T-helper 1 cell treated with Interleukin-12 subunit alpha and Interleukin-12 subunit beta and Interleukin-4 antibody, amounts not matched to agents 30 μg/mL and 1 μg/mL, for 36 hours (primary cell): ENCODE data around the gene SHROOM3.

ENCODE experiments used
- H3K27ac Mint-ChIP-seq: one replicate; pipeline ENCODE4 v1.8.0; 2021; ENCODE audit warnings: mild to moderate bottlenecking, mixed read lengths
- H3K27me3 Mint-ChIP-seq: one replicate; pipeline ENCODE4 v1.8.0; 2021; ENCODE audit warnings: low read depth, mixed read lengths
- H3K36me3 Mint-ChIP-seq: one replicate; pipeline ENCODE4 v1.8.0; 2021; ENCODE audit warnings: low read depth, mixed read lengths
- H3K4me1 Mint-ChIP-seq: one replicate; pipeline ENCODE4 v1.8.0; 2021; ENCODE audit warnings: low read depth, mixed read lengths
- H3K4me3 Mint-ChIP-seq: one replicate; pipeline ENCODE4 v1.8.0; 2021; ENCODE audit warnings: mild to moderate bottlenecking, moderate library complexity, mixed read lengths
- H3K9me3 Mint-ChIP-seq: one replicate; pipeline ENCODE4 v1.8.0; 2021; ENCODE audit warnings: mixed read lengths

SHROOM3 gene

GRCh38 chr4:76699751-76700310 lies 264.8 kb downstream of the SHROOM3 start:
- peaks cover 8% of the 10 kb centered on the region for H3K4me1 Mint-ChIP-seq

GRCh38 chr4:76702440-76703122 lies 267.6 kb downstream of the SHROOM3 start:
- Mint-ChIP-seq H3K9me3 (no peaks in the 10 kb centered on the region), H3K4me1 (peaks cover 3% of the 10 kb centered on the region), H3K4me3 (no peak overlapping the region), H3K36me3 (no peaks in the 10 kb centered on the region), H3K27ac (no peak overlapping the region), H3K27me3 (peaks cover 9% of the 10 kb centered on the region)

More at GRCh38 chr4:76699751-76700310, 264.8 kb downstream of the SHROOM3 start:
- Mint-ChIP-seq H3K9me3 (no peaks in the 10 kb centered on the region), H3K36me3 (no peaks in the 10 kb centered on the region), H3K4me3 (no peak overlapping the region), H3K27ac (no peak overlapping the region), H3K27me3 (peaks cover 9% of the 10 kb centered on the region)

GRCh38 chr4:76703123-76703490 lies 268.1 kb downstream of the SHROOM3 start:
- Mint-ChIP-seq H3K4me3 (no peak overlapping the region), H3K27me3 (peaks cover 9% of the 10 kb centered on the region), H3K27ac (no peak overlapping the region), H3K36me3 (no peaks in the 10 kb centered on the region), H3K4me1 (no peaks in the 10 kb centered on the region), H3K9me3 (no peaks in the 10 kb centered on the region)

DNA sequence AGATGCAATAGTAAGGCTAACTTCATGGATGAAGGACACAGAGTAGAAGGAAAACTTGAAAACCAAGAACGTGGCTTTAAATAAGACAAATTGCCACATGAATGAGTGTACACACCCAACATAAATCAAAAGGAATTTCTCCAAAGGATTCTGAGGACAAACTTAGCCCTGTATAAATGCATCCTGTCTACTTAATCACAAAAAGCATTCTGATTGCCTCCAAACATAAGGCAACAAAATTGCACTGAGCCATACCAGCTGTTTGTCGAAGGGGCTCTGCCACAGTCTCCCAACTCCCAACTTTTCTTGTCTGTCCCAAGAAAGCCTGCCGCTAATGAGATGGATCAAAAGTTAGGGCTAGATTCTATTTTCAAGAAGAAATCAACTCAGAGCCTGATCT lies 268.6 kb downstream of the SHROOM3 start:
- Mint-ChIP-seq H3K4me1 (no peaks in the 10 kb centered on the region), H3K27me3 (peaks cover 9% of the 10 kb centered on the region), H3K36me3 (no peaks in the 10 kb centered on the region), H3K9me3 (no peaks in the 10 kb centered on the region), H3K4me3 (no peak overlapping the region), H3K27ac (no peak overlapping the region)

- H3K36me3 Mint-ChIP-seq: no peaks in the 10 kb centered on the region
- no peak overlapping the region for H3K4me3 Mint-ChIP-seq
- no peaks in the 10 kb centered on the region for H3K9me3 Mint-ChIP-seq
- H3K27ac Mint-ChIP-seq: no peak overlapping the region
- H3K4me1 Mint-ChIP-seq: no peaks in the 10 kb centered on the region
- peaks cover 9% of the 10 kb centered on the region for H3K27me3 Mint-ChIP-seq
Observed at GRCh38 chr4:76704133-76704881, 269.3 kb downstream of the SHROOM3 start.

DNA sequence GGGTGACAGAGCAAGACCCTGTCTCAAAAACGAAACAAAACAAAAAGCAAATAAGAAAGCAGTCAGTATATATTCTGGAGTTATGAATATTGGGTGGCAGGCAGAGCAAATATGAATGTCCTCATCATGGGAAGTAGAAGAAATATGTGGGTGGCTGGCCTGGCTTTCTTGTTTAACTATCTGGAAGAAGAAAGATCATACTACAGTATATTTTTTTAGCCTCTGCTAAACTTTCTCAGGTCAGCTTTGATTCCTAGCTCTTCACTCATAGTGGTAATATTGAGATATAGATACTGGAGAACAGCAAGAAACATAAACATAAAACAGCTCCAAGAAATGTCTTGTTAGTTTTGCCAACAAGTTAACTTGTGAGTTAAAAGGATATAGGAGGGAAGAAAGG lies 270.4 kb downstream of the SHROOM3 start:
- Mint-ChIP-seq H3K36me3 (no peaks in the 10 kb centered on the region), H3K27ac (no peak overlapping the region)

DNA sequence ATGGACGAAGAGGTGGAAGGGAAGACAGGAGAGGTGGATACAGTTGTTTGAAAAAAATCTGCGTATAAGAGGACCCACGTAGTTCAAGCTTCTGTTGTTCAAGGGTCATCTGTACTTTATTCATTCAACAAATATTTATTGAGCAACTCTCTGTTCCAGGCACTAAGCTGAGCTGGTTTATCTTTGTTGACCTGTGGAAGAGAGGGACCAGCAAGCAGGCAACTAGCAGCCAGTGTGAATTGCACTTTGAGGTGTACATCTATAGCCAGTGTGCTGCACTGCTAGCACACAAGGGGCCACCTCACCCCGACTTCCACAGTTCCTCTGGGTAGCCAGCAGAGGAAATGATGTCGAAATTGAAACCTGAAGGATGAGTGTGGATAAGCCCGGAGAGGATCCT lies 271.6 kb downstream of the SHROOM3 start:
- H3K4me3 Mint-ChIP-seq: no peak overlapping the region
- no peak overlapping the region for H3K27ac Mint-ChIP-seq
- no peaks in the 10 kb centered on the region for H3K4me1 Mint-ChIP-seq
- H3K27me3 Mint-ChIP-seq: peaks cover 10% of the 10 kb centered on the region
- no peaks in the 10 kb centered on the region for H3K9me3 Mint-ChIP-seq
- H3K36me3 Mint-ChIP-seq: no peaks in the 10 kb centered on the region

More for the DNA sequence above, 270.4 kb downstream of the SHROOM3 start:
- no peak overlapping the region for H3K4me3 Mint-ChIP-seq
- peaks cover 10% of the 10 kb centered on the region for H3K27me3 Mint-ChIP-seq
- no peaks in the 10 kb centered on the region for H3K9me3 Mint-ChIP-seq
- H3K4me1 Mint-ChIP-seq: no peaks in the 10 kb centered on the region

DNA sequence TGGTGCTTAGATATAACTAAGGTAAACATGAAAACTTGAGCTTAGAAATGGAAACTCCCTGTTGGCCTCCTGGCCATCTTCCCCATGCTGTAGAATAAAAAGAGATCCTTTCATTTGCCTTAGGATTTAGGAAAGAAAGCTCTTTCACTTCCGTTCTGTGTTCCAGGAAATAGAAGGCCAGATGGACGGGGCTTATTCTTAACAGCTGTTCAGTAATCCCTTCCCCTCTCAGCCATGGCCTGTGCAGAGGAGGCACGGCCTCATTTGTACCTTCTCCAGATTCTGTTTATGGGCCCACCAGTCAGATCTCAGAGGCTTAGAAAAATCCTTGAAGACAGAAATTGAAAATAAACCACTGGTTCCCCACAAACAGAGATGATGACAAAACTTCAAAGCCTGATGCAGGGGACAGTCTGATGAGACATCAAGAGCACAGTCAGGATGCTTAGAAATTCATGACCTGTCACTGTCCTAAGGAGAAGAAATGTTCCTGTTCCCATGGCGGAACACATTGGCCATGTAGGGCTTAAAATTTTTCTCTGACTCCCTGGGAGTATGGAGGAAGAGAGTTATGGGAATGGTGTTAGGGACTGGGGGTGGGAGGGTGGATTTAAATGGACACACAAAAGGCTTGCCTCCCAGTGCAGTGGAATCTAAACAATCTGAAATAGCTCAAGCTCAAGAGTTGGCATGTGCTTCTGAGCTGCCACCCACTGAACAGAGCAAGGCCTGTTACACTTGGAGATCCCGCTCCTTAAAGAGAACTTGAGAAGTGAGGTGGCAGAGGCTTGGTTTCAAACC lies 274.1 kb downstream of the SHROOM3 start:
- H3K27ac Mint-ChIP-seq: no peak overlapping the region
- no peak overlapping the region for H3K4me3 Mint-ChIP-seq
- H3K27me3 Mint-ChIP-seq: peaks cover 7% of the 10 kb centered on the region
- no peaks in the 10 kb centered on the region for H3K36me3 Mint-ChIP-seq
- no peaks in the 10 kb centered on the region for H3K9me3 Mint-ChIP-seq
- peaks cover 3% of the 10 kb centered on the region for H3K4me1 Mint-ChIP-seq

DNA sequence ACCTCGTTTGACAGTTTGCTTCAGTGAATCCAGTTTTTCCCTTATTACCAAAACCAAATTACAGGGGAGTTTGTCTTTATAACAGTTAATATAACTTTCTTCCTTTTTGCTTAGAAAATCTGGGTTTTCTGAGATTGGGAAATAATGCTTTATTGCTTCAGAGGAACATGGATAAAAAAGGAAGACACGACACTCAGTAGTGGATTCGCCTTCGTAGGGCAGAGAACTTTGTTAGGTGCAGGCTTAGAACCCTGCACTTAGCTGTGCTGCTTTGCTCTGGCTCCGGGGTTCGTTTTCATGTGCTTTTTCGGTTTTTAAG lies 274.7 kb downstream of the SHROOM3 start:
- H3K4me3 Mint-ChIP-seq: no peak overlapping the region
- H3K4me1 Mint-ChIP-seq: peaks cover 4% of the 10 kb centered on the region
- H3K27me3 Mint-ChIP-seq: peaks cover 4% of the 10 kb centered on the region
- no peak overlapping the region for H3K27ac Mint-ChIP-seq
- no peaks in the 10 kb centered on the region for H3K9me3 Mint-ChIP-seq
- no peaks in the 10 kb centered on the region for H3K36me3 Mint-ChIP-seq

GRCh38 chr4:76712564-76712963 lies 277.5 kb downstream of the SHROOM3 start:
- H3K4me3 Mint-ChIP-seq: no peak overlapping the region
- no peaks in the 10 kb centered on the region for H3K36me3 Mint-ChIP-seq
- H3K4me1 Mint-ChIP-seq: peaks cover 4% of the 10 kb centered on the region
- H3K27ac Mint-ChIP-seq: no peak overlapping the region
- H3K9me3 Mint-ChIP-seq: no peaks in the 10 kb centered on the region
- peaks cover 18% of the 10 kb centered on the region for H3K27me3 Mint-ChIP-seq

DNA sequence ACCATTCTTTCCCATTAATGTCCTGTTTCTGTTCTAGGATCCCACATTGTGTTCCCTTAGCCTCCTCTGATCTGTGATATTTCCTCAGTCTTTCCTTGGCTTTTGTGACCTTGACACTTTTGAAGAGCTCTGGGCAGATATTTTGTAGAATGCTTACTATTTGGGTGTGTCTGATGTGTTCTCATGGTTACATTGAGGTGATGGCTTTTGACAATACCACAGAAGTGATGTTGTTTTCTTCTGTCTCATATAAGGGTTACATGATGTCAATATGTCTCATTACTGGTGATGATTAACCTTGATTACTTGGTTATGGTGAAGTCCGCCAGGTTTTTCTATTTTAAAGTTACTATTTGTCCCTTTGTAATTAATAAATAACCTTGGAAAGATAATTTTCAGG lies 279.2 kb downstream of the SHROOM3 start:
- no peaks in the 10 kb centered on the region for H3K36me3 Mint-ChIP-seq
- peaks cover 4% of the 10 kb centered on the region for H3K4me1 Mint-ChIP-seq
- H3K27me3 Mint-ChIP-seq: peaks cover 27% of the 10 kb centered on the region
- H3K9me3 Mint-ChIP-seq: no peaks in the 10 kb centered on the region
- no peak overlapping the region for H3K27ac Mint-ChIP-seq
- H3K4me3 Mint-ChIP-seq: no peak overlapping the region

DNA sequence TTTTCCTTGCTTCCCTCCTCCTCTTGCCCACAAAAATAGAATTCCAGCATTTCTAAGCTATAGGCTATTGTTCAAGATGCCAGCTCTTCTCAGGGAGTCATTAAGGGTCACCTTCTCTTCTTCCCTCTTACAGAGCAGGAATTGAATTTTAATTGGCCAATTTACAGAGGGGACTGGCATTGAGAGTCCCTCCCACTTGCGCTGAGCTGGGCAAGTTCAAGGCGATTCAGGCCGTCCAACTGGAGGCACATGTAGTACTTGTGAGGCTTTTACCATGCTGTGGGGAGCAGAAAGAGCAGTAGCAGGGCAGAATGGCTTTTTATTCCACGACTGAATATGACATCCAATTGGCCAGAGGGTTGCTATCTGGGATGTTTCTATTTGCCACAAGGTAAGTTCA lies 281.0 kb downstream of the SHROOM3 start:
- H3K4me3 Mint-ChIP-seq: no peak overlapping the region
- H3K27ac Mint-ChIP-seq: no peak overlapping the region
- H3K36me3 Mint-ChIP-seq: no peaks in the 10 kb centered on the region
- H3K27me3 Mint-ChIP-seq: peaks cover 22% of the 10 kb centered on the region
- H3K4me1 Mint-ChIP-seq: peaks cover 4% of the 10 kb centered on the region
- H3K9me3 Mint-ChIP-seq: no peaks in the 10 kb centered on the region

GRCh38 chr4:76716658-76717057 lies 281.6 kb downstream of the SHROOM3 start:
- peaks cover 4% of the 10 kb centered on the region for H3K4me1 Mint-ChIP-seq
- H3K27me3 Mint-ChIP-seq: peaks cover 22% of the 10 kb centered on the region
- H3K36me3 Mint-ChIP-seq: no peaks in the 10 kb centered on the region
- H3K27ac Mint-ChIP-seq: no peak overlapping the region
- no peak overlapping the region for H3K4me3 Mint-ChIP-seq
- H3K9me3 Mint-ChIP-seq: no peaks in the 10 kb centered on the region

GRCh38 chr4:76717431-76717830 lies 282.4 kb downstream of the SHROOM3 start:
- Mint-ChIP-seq H3K27ac (no peak overlapping the region), H3K9me3 (no peaks in the 10 kb centered on the region), H3K27me3 (peaks cover 22% of the 10 kb centered on the region), H3K4me1 (peaks cover 4% of the 10 kb centered on the region), H3K4me3 (no peak overlapping the region), H3K36me3 (no peaks in the 10 kb centered on the region)
